Left renal pelvis (tissue), 4 donors: ENCODE measurements around the gene PSMB1. TPM values are rescaled to one million over a fixed set of nuclear protein-coding genes. Genes with fewer than 3 reads are reported as not detected.
"Not testable (repeated sequence)": the region's sequence is repeated elsewhere in the genome, so short reads cannot be mapped to it uniquely, and the experiment has no call there.

Experiments used
- DNase-seq, 4 donors: peaks; one replicate each; pipeline ENCODE4 v3.0.0-alpha.2; 2013; ENCODE audit warnings: low read depth in 4 of 4, low spot score in 3 of 4
- polyA plus RNA-seq, 4 donors: library from polyadenylated mRNA; unstranded; fragments of 120-200 nt; gene quantifications; one replicate each; pipeline ENCODE4 v1.2.1, GENCODE V29; 2013; ENCODE audit not compliant: insufficient read length in 4 of 4

Gene PSMB1
- polyA plus RNA-seq, 4 donors, result 157 to 225 (median 202) TPM

- DNase-seq, result no peak
Observed at GRCh38 chr6:170536671-170537070, 16.4 kb downstream of the PSMB1 start.

- no peak for DNase-seq
Observed at GRCh38 chr6:170535004-170535403, 18.1 kb downstream of the PSMB1 start.

DNA sequence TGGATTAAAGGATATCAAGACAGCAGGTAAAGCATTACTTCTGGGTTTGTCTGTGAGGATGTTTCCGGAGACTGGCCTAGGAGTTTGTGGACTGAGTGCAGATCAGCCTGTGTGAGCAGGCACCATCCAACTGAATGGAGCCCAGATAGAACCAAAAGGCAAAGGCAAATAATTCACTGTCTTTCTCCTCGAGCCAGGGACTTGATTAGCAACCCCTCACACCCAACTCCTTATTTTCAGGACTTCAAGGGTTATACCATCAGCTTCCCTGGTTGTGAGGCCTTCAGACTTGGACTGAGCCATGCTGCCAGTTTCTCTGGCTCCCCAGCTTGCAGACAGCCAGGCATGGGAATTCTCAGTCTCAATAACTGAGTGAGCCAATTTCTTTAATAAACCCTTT lies 19.3 kb downstream of the PSMB1 start:
- no peak for DNase-seq

GRCh38 chr6:170532867-170533488 lies 20.1 kb downstream of the PSMB1 start:
- DNase-seq, result no peak

GRCh38 chr6:170529839-170530469 lies 23.2 kb downstream of the PSMB1 start:
- peak; percentile 46 to 68 (median 62) for DNase-seq

DNA sequence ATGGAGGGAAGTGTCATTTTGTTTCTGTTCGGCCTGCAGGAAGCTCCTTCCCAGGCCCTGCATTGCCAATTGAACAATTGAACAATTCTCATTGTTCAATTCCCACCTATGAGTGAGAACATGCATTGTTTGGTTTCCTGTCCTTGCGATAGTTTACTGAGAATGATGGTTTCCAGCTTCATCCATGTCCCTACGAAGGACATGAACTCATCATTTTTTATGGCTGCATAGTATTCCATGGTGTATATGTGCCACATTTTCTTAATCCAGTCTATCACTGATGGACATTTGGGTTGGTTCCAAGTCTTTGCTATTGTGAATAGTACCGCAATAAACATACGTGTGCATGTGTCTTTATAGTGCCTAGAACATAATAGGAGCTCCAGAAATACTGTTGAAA lies 25.1 kb downstream of the PSMB1 start:
- DNase-seq, result not testable (repeated sequence)

DNA sequence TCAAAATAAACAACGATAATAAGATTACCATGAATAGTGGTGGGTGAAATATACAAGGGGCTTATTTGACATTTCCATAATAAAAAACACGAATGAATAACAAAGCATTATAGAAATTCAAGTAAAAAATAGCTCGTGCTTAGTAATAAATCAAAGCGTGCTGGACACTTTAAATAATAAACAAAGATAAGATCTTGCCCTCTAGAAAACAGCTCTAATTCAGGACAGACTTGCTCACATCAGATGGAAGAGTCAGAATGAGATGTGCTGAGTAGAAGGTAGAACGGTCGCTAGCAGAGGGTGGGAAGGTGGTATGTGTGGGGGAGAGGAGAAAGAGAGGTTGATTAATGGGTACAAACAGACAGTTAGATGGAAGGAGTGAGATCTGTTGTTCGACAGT lies 27.3 kb downstream of the PSMB1 start:
- no peak for DNase-seq

DNA sequence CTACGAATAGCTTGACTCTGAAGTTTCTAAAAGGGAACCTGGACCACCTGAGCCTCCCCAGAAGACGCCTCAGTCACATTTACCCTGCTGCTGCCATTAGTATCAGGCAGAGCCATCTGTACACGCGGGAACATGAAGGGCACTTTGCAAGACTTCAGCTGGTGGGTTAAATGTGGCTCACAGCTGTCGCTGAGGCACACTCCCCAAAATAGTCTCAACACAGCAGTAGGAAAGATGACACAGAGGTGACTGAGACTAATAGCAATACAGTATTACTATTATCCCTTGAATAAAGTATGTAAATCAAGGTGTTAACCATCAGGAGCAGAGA lies 29.0 kb downstream of the PSMB1 start:
- no peak for DNase-seq

GRCh38 chr6:170523256-170524171 lies 29.6 kb downstream of the PSMB1 start:
- DNase-seq, result no peak

DNA sequence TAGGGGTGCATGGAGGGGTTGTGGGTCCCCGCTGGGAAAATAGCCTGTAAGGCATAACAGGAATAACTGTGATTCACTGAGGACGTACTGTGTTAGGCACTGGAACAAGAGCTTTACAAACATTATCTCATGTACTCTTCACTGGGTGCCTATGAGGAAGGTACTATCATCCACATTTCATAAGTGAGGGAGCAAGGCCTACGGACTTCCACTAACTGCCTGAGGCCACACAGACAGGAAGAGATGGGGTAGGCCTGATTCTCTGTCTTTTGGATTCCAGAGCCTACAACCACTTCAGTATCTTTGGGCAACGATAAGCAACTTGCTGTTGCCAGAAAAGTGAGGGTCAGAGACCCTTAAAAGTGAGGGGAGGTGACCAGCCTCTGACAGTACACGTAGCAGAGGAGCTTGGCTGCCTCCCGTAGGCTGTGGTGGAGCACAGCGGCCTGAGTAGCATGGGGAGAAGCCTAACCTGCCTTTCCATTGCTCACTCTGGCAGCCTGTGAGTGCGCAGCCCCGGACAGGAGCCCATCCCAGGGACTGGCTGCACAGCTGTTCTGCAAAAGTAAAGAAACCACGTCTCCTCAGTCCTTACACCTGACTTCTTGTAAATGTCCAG lies 30.4 kb downstream of the PSMB1 start:
- DNase-seq, result no peak

GRCh38 chr6:170516783-170517616 lies 36.1 kb downstream of the PSMB1 start:
- peak in 1 of 4 donors; percentile 11 for DNase-seq

DNA sequence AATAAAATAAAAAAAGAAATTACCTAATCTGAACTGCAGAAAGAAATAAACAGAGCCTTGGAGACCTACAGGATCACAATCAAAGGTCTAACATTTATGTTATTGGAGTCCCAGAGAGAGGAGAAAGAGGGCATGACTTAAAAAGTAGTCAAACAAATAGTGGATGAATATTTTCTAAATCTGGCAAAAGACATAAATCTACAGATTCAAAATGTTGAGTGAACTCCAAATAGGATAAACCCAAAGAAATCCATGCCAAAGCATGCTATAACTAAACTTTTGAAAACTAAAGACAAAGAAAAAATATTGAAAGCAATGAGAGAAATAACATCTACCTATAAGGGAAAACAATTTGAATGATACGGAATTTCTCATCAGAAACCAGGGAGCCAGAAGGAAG lies 38.2 kb downstream of the PSMB1 start:
- DNase-seq, result no peak

DNA sequence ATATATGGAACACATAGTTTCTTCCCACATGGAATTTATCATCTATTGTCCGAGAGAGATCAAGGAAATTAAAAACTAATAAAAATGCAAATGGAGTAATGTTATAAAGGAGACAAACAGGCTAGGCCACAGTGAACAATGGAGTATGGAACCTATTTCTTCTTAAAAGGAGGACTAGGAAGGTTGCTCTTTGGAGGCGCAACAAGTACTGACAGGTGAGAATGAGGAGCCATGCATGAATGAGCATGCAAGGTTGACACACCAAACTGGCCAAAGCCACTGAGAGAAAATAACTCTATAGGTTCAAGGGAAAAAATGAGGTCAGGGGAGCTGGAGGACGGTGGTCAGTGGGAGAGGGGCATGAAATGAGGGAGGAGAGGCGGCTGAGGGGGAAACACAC lies 40.9 kb downstream of the PSMB1 start:
- DNase-seq, result no peak

DNA sequence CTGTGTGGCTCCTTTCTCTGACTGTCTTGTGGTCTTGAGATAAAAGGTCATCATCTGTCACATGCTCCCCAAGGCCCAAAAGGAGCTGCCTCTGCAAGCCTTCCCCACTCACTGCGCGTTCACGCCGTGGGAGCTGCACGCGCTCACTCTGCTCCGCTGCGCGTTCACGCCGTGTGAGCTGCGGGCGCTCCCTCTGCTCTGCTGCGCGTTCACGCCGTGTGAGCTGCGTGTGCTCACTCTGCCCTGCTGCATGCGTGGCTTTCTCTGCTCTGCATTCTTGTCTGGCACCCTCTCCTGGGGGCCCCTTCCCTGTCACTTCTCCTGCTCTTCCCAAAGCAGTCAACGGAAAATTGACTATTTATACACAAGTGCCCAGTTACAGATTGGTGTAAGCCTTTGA lies 42.5 kb downstream of the PSMB1 start:
- DNase-seq, result no peak

DNA sequence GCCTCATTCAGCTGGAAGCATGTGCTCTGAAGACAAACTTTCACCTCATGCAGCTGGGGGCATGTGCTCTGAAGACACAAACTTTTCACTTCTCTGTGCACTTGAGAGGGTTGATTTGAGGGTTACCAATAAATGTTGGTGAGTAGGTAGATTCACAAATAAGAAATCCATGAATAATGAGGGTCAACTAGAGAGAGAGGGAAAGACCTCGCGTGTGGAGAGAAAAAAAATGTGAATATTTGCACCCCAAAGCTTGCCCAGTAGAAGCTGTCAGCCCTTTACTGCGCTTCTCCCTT lies 43.4 kb downstream of the PSMB1 start:
- no peak for DNase-seq

GRCh38 chr6:170508892-170509722 lies 44.0 kb downstream of the PSMB1 start:
- DNase-seq, result not testable (repeated sequence)

- DNase-seq, result not testable (repeated sequence)
Observed at GRCh38 chr6:170508275-170508674, 44.8 kb downstream of the PSMB1 start.

DNA sequence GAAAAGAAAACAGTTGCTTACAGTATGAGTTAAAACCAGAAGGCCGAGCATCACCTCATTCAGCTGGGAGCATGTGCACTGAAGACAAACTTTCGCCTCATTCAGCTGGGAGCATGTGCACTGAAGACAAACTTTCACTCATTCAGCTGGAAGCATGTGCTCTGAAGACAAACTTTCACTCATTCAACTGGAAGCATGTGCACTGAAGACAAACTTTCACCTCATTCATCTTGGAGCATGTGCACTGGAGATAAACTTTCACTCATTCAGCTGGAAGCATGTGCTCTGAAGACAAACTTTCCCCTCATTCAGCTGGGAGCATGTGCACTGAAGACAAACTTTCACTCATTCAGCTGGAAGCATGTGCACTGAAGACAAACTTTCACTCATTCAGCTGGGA lies 45.4 kb downstream of the PSMB1 start:
- not testable (repeated sequence) for DNase-seq

- no peak for DNase-seq
Observed at GRCh38 chr6:170506446-170506845, 46.7 kb downstream of the PSMB1 start.

- no peak for DNase-seq
Observed at GRCh38 chr6:170505306-170505705, 47.8 kb downstream of the PSMB1 start.
